K562 (cell line): ENCODE results near the gene SHE. TPM values are rescaled to one million over a fixed set of nuclear protein-coding genes. Genes with fewer than 3 reads are reported as not detected.

ENCODE experiments used
- ATAC-seq: fragments of 200-7000 bp; cut with Tn5 transposase; 3 replicates; pipeline ENCODE4 v1.9.1; 2020; ENCODE audit warnings: moderate library complexity
- BruUV-seq: library from RNA; stranded (reverse); fragments of 400-500 nt; replicated peaks from 2 replicates; lab custom pipeline; 2021; lab: Mats Ljungman, UMichigan
- CTCF ChIA-PET: fragments of 300-600 bp; formaldehyde crosslinking; extraction: SDS; loops from one replicate; lab custom pipeline; 2021; ENCODE audit warnings: low intra/inter-chr PET ratio; lab: Yijun Ruan, JAX
- POLR2A ChIA-PET: fragments of 300-600, 350-650 bp; sonication (Branson Sonifier 250); formaldehyde crosslinking; extraction: SDS; loops from one replicate; lab custom pipeline; 2021; ENCODE audit warnings: antibody characterized with exemption, inconsistent platforms; lab: Yijun Ruan, JAX
- DNase-seq, 4 experiments: peaks; one replicate each; pipeline versions ENCODE4 v3.0.0 to v3.0.0-alpha.2; 2011 to 2018; ENCODE audit warnings: low spot score in 3 of 4, mixed read lengths in 3 of 4; ENCODE audit errors: extremely low read depth in 1 of 4
- FAIRE-seq: peaks from 2 replicates; lab custom pipeline; 2011; peaks lifted over from hg19 to GRCh38; lab: Jason Lieb, UNC
- H2AFZ ChIP-seq: 2 replicates; pipeline ENCODE4 v1.6.0; 2011; ENCODE audit warnings: low read depth, low read length, control low read depth, inconsistent platforms
- H3K27ac ChIP-seq: fragments of 200-600 bp; 3 replicates; pipeline ENCODE4 v1.8.0; 2011; ENCODE audit warnings: low read depth, mild to moderate bottlenecking, control low read depth, inconsistent platforms, low read length, moderate library complexity, mixed read lengths; ENCODE audit errors: extremely low read depth
- H3K27me3 ChIP-seq, 2 experiments: fragments of 300-600 bp in 1 of 2; 2 replicates in 1 of 2; 3 replicates in 1 of 2; pipeline versions ENCODE4 v1.6.0 to v1.8.0; 2011; ENCODE audit warnings: inconsistent platforms in 2 of 2, low read length in 2 of 2, mild to moderate bottlenecking in 1 of 2, mixed read lengths in 1 of 2, moderate library complexity in 1 of 2; ENCODE audit not compliant: control insufficient read depth in 2 of 2, insufficient read depth in 2 of 2
- H3K36me3 ChIP-seq: fragments of 300-600 bp; 3 replicates; pipeline ENCODE4 v1.8.0; 2011; ENCODE audit warnings: mild to moderate bottlenecking, low read length, inconsistent platforms; ENCODE audit not compliant: control insufficient read depth, insufficient read depth
- H3K4me1 ChIP-seq, 2 experiments: fragments of 200-600 bp in 1 of 2; replicated peaks in 1 of 2; 2 replicates in 1 of 2; 3 replicates in 1 of 2; pipeline versions ENCODE4 v1.5.1 to v1.8.0; 2011; ENCODE audit warnings: inconsistent platforms in 2 of 2, low read length in 2 of 2, mild to moderate bottlenecking in 1 of 2, mixed read lengths in 1 of 2, moderate library complexity in 1 of 2; ENCODE audit not compliant: control insufficient read depth in 2 of 2, insufficient read depth in 2 of 2
- H3K4me2 ChIP-seq: 2 replicates; pipeline ENCODE4 v1.6.1; 2011; ENCODE audit warnings: low read length, control low read depth, inconsistent platforms, mixed read lengths; ENCODE audit not compliant: insufficient read depth
- H3K4me3 ChIP-seq: fragments of 200-600 bp; sonication (generic), shearing (Covaris generic); 2 replicates; pipeline ENCODE4 v1.5.1; 2016; ENCODE audit warnings: control low read depth, inconsistent platforms
- H3K79me2 ChIP-seq: fragments of 200-600 bp; 3 replicates; pipeline ENCODE4 v1.8.0; 2011; ENCODE audit warnings: low read length, inconsistent platforms; ENCODE audit not compliant: control insufficient read depth, insufficient read depth
- H3K9ac ChIP-seq, 2 experiments: 2 replicates each; pipeline versions ENCODE4 v1.6.0 to v1.6.1; 2011; ENCODE audit warnings: low read depth in 2 of 2, low read length in 2 of 2, control low read depth in 1 of 2, inconsistent platforms in 1 of 2, mild to moderate bottlenecking in 1 of 2, mixed read lengths in 1 of 2; ENCODE audit not compliant: insufficient read depth in 1 of 2
- H3K9me1 ChIP-seq: one replicate; pipeline ENCODE4 v1.6.0; 2011; ENCODE audit warnings: inconsistent platforms, mild to moderate bottlenecking, low read length, moderate library complexity; ENCODE audit not compliant: control insufficient read depth, insufficient read depth
- H3K9me3 ChIP-seq: replicated peaks from 2 replicates; pipeline ENCODE4 v1.5.1; 2011; ENCODE audit warnings: low read depth, low read length, inconsistent platforms; ENCODE audit not compliant: control insufficient read depth, insufficient read depth
- H4K20me1 ChIP-seq: replicated peaks from 2 replicates; pipeline ENCODE4 v1.6.1; 2011; ENCODE audit warnings: low read length, inconsistent platforms, mixed read lengths; ENCODE audit not compliant: control insufficient read depth, insufficient read depth
- CCNT2 ChIP-seq: IDR thresholded peaks from 2 replicates; pipeline ENCODE4 v1.6.1; 2011; ENCODE audit warnings: borderline replicate concordance, low read depth, mild to moderate bottlenecking, moderate library complexity, mixed read lengths, low read length; ENCODE audit not compliant: insufficient read length; ENCODE audit errors: extremely low read depth
- CLOCK ChIP-seq: fragments of 250-450 bp; sonication (Bioruptor Pico); IDR thresholded peaks from 2 replicates; pipeline ENCODE4 v1.4.0; 2020; ENCODE audit warnings: mild to moderate bottlenecking, moderate library complexity, borderline replicate concordance
- CREB5 ChIP-seq: fragments of 250-450 bp; sonication (Bioruptor Pico); IDR thresholded peaks from 2 replicates; pipeline ENCODE4 v1.5.0; 2020; ENCODE audit warnings: mild to moderate bottlenecking
- CXXC5 ChIP-seq: fragments of 250-450 bp; sonication (Bioruptor Pico); IDR thresholded peaks from 2 replicates; pipeline ENCODE4 v1.8.0; 2022; ENCODE audit warnings: inconsistent platforms, mild to moderate bottlenecking, moderate library complexity
- EP400 ChIP-seq: fragments of 450-650 bp; IDR thresholded peaks from 2 replicates; pipeline ENCODE4 v1.6.1; 2017; ENCODE audit warnings: antibody characterized with exemption, mild to moderate bottlenecking, moderate library complexity
- GTF2F1 ChIP-seq: IDR thresholded peaks from 2 replicates; pipeline ENCODE4 v1.6.1; 2011; ENCODE audit warnings: low read depth, low read length, improper control_type of control experiment
- HMG20B ChIP-seq: fragments of 250-450 bp; sonication (Bioruptor Pico); IDR thresholded peaks from 2 replicates; pipeline ENCODE4 v1.5.0; 2021; ENCODE audit warnings: mild to moderate bottlenecking
- HNRNPK ChIP-seq: fragments of 200-400 bp; formaldehyde crosslinking; IDR thresholded peaks from one replicate; pipeline ENCODE4 v1.6.1; 2018; ENCODE audit warnings: mild to moderate bottlenecking, low read depth, low read length; ENCODE audit not compliant: poor library complexity, severe bottlenecking
- HSF4 ChIP-seq: fragments of 250-450 bp; sonication (Bioruptor Pico); IDR thresholded peaks from 2 replicates; pipeline ENCODE4 v2.1.2; 2022; ENCODE audit warnings: mild to moderate bottlenecking, moderate library complexity, borderline replicate concordance
- ILF3 ChIP-seq: fragments of 450-650 bp; IDR thresholded peaks from 2 replicates; pipeline ENCODE4 v1.6.1; 2018; ENCODE audit warnings: antibody characterized with exemption, mild to moderate bottlenecking, moderate library complexity, borderline replicate concordance
- SRSF1 ChIP-seq: fragments of 200-400 bp; formaldehyde crosslinking; IDR thresholded peaks from 2 replicates; pipeline ENCODE4 v1.6.1; 2017; ENCODE audit warnings: mild to moderate bottlenecking, low read depth, low read length, moderate library complexity
- SRSF7 ChIP-seq: fragments of 200-400 bp; formaldehyde crosslinking; optimal IDR thresholded peaks from 2 replicates; pipeline ENCODE3; 2017; ENCODE audit warnings: mild to moderate bottlenecking, low read depth, low read length
- UBTF ChIP-seq, 2 experiments: IDR thresholded peaks; 2 replicates each; pipeline ENCODE4 v1.6.1; 2012; ENCODE audit warnings: improper control_type of control experiment in 2 of 2, low read depth in 2 of 2, low read length in 2 of 2, borderline replicate concordance in 1 of 2
- WGBS: fragments of 100-300 bp; shearing (Covaris generic); methylation state at CpG from one replicate; pipeline ENCODE4 v1.1.6; 2016; ENCODE audit warnings: low coverage, mixed read lengths; ENCODE audit not compliant: insufficient coverage; ENCODE audit errors: missing lambda C conversion rate; 5-methylcytosine and 5-hydroxymethylcytosine counted together
- in situ Hi-C: fragments of 300-500 bp; cut with MboI; formaldehyde crosslinking; loops from 4 replicates; pipeline ENCODE4 v1.15.0; 2018; ENCODE audit warnings: inconsistent platforms, mixed read lengths
- intact Hi-C: fragments of 100-400 bp; cut with micrococcal nuclease; formaldehyde crosslinking; loops from 2 replicates; pipeline ENCODE4 v1.14.2; 2022
- polyA plus RNA-seq, 8 experiments: library from polyadenylated mRNA; depleted of rRNA in 4 of 8; stranded (reverse) in 5 of 8; unstranded in 3 of 8; fragments of >200 nt; fragmentation: Nextera tagmentation in 2 of 8; fragmentation: Illumina TruSeq in 1 of 8; extraction: Ambion mirVana in 2 of 8; extraction: Trizol in 1 of 8; gene quantifications; 2 replicates each; pipeline versions ENCODE4 v1.2.1 to v1.2.3, GENCODE V29; 2011 to 2014; ENCODE audit warnings: inconsistent platforms in 1 of 8, missing spikeins in 1 of 8
- total RNA-seq, 7 experiments: library from RNA; depleted of rRNA in 6 of 7; stranded (reverse); fragments of >200 nt in 6 of 7; fragmentation: Illumina TruSeq in 2 of 7; extraction: Trizol in 2 of 7; gene quantifications; 2 replicates each; pipeline versions ENCODE4 v1.2.1 to v1.2.3, GENCODE V29; 2011 to 2021; ENCODE audit warnings: low replicate concordance in 1 of 7
- TF ChIP-seq, protein P1 (sequence below): sonication (generic); formaldehyde crosslinking; IDR thresholded peaks from 2 replicates; pipeline ENCODE4 v1.8.1; 2023; ENCODE audit warnings: mild to moderate bottlenecking, missing genetic modification reagents

The SHE gene
- total and polyA plus RNA-seq, 9 of the 15 experiments (the other 6 are each of a cell fraction or from before 2014, with no cell fraction given), result 0.01 to 0.05 TPM; not detected in 7

DNA sequence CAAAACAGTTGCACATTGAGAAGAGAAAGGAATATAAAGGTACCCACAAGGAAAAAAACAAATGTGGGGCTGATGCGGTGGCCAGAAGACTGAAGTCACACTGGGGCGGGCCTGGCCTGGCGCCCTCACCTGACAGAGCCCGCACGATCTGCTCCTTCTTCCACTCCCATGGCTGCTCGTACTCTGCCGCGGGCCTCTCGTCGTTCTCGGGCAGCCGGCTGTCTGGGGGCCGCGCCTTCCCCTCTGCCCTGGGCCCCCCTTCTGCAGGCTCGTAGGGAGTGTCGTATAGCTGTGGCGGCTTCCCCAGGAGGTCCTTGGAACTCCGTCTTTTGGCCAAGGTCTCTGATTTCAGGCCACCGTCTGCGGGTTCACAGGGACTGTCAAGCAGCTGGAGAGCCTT lies 13.3 kb downstream of the SHE start:
- CTCF ChIA-PET, result no interaction called here
- TF ChIP-seq, protein P1, sequence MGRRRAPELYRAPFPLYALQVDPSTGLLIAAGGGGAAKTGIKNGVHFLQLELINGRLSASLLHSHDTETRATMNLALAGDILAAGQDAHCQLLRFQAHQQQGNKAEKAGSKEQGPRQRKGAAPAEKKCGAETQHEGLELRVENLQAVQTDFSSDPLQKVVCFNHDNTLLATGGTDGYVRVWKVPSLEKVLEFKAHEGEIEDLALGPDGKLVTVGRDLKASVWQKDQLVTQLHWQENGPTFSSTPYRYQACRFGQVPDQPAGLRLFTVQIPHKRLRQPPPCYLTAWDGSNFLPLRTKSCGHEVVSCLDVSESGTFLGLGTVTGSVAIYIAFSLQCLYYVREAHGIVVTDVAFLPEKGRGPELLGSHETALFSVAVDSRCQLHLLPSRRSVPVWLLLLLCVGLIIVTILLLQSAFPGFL (CRISPR knock-in tag), result no peak
- no peak for TF ChIP-seq ILF3
- TF ChIP-seq GTF2F1, result no peak
- no peak for TF ChIP-seq EP400
- no peak for TF ChIP-seq CXXC5 (CRISPR knock-in tag)
- TF ChIP-seq CCNT2, result no peak
- TF ChIP-seq CREB5, result no peak
- TF ChIP-seq CLOCK (CRISPR knock-in tag), result no peak
- no peak for TF ChIP-seq HNRNPK
- TF ChIP-seq UBTF (IDR thresholded peaks at IDR 0.05; ENCODE audit: borderline replicate concordance in 1 of 2, low read depth in 2 of 2, low read length in 2 of 2), result no peak
- TF ChIP-seq SRSF7, result no peak
- no peak for TF ChIP-seq HMG20B (CRISPR knock-in tag)
- TF ChIP-seq HSF4 (CRISPR knock-in tag), result no peak
- TF ChIP-seq SRSF1, result no peak

More for the DNA sequence above, 13.3 kb downstream of the SHE start:
- Histone ChIP-seq H3K4me3 (no peak overlapping the region), H3K9me3 (no peaks in the 10 kb centered on the region), H3K27me3 (peaks cover under 1 to 3% of the 10 kb centered on the region in 2 experiments; a peak in 1 of 5 replicates), H3K27ac (no peak overlapping the region), H3K36me3 (no peaks in the 10 kb centered on the region), H3K4me2 (no peak overlapping the region), H4K20me1 (no peaks in the 10 kb centered on the region), H3K9ac (0 out of 4 replicates have a peak overlapping the region, but pooled peaks of 1 of the 2 experiments have one; percentile 22), H2AFZ (peak overlapping the region; percentile 36; the same call in 1 of the 2 replicates), H3K4me1 (peaks cover 14 to 37% of the 10 kb centered on the region in 2 experiments), H3K79me2 (no peaks in the 10 kb centered on the region), H3K9me1 (peaks cover 3% of the 10 kb centered on the region)
- WGBS, result 38% methylated on average over 16 of the region's 20 CpGs
- no TSS peak for BruUV-seq
- intact Hi-C loops (no loop called here), in situ Hi-C loops (loop anchor here (5.0 kb wide), 2 partner anchors 33 to 68 kb away; partner anchors contain the start of gene UBE2Q1)
- FAIRE-seq (no peak), ATAC-seq (no peak), DNase-seq (no peak)
- POLR2A ChIA-PET, result interaction anchor here (0.9 to 1.7 kb wide), 2 partner anchors 8 to 11 kb away, joined by 3 to 7 read pairs; no protein-coding TSS in a partner anchor
